WTC11 (cell line): ENCODE measurements around the gene DMAC1.

ENCODE experiments used
- CTCF ChIP-seq: fragments of 200-600 bp; IDR thresholded peaks from 2 replicates; pipeline ENCODE4 v1.8.0; 2022; ENCODE audit warnings: antibody characterized with exemption
- FOXP4 ChIP-seq: sonication (generic); formaldehyde crosslinking; IDR thresholded peaks from 2 replicates; pipeline ENCODE4 v1.8.0; 2022; ENCODE audit warnings: mild to moderate bottlenecking, missing genetic modification reagents
- MAX ChIP-seq: sonication (generic); formaldehyde crosslinking; IDR thresholded peaks from 2 replicates; pipeline ENCODE4 v1.8.0; 2022; ENCODE audit warnings: mild to moderate bottlenecking, missing genetic modification reagents
- ZNF317 ChIP-seq: sonication (generic); formaldehyde crosslinking; IDR thresholded peaks from 2 replicates; pipeline ENCODE4 v1.8.1; 2023; ENCODE audit warnings: low read depth, mild to moderate bottlenecking, moderate library complexity, missing genetic modification reagents, borderline replicate concordance

GRCh38 chr9:7834531-7834930 lies 35.0 kb upstream of the DMAC1 start:
- TF ChIP-seq ZNF317 (CRISPR knock-in tag) = no peak
- no peak for TF ChIP-seq CTCF
- TF ChIP-seq MAX = no peak
- TF ChIP-seq FOXP4 (CRISPR knock-in tag) = no peak
